Measurements from ENCODE around the gene DNAH1. TPM values are rescaled to one million over a fixed set of nuclear protein-coding genes. Genes with fewer than 3 reads are reported as not detected.
"Not testable (repeated sequence)": the region's sequence is repeated elsewhere in the genome, so short reads cannot be mapped to it uniquely, and the experiment has no call there.

DNAH1 gene
- total RNA-seq, 1 experiment from 2014 or later, result 0.48 TPM

DNA sequence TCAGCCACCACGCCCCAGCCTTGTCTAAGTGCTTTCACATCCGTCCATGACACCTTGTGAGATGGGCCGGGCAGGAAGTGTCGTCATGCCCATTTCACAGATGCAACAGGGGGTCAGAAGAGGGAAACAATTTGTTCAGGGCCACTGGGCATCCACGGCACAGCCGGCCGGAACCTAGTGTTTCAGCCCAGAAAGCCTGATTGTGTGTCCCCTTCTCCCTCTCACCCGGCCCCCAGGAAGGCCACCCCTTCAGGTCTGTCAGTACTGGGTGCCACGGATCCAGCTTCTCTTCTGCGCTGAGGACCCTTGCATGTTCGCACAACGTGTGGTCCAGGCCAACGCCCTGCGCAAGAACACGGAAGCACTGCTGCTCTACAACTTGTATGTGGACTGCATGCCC is 15.8 kb downstream of the DNAH1 start:
- DNase-seq (ENCODE audit: low read depth), result no peak

DNA sequence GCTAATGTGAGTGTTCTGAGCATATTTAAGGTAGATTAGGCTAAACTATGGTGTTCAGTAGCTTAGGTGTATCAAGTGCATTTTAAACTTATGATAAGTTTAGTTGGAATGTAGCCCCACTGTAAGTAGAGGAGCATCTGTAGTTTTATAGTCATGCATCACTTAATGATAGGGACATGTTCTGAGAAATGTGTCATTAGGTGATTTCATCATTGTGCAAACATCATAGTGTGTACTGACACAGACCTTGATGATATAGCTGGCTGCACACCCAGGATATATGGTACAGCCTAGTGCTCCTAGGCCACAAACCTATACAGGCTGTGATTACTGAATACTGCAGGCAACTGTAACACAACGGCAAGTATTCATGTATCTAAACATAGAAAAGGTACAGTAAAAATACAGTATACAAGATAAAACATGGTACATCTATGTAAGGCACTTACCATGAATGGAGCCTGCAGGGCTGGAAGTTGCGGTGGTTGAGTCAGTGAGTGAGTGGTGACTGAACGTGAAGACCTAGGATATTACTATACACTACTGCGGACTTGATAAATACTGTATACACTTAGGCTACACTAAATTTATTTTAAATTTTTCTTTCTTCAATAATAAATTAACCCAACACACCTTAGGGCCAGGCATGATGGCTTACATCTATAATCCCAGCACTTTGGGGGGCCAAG is 17.9 kb downstream of the DNAH1 start:
- DNase-seq (ENCODE audit: low read depth), result no peak

DNA sequence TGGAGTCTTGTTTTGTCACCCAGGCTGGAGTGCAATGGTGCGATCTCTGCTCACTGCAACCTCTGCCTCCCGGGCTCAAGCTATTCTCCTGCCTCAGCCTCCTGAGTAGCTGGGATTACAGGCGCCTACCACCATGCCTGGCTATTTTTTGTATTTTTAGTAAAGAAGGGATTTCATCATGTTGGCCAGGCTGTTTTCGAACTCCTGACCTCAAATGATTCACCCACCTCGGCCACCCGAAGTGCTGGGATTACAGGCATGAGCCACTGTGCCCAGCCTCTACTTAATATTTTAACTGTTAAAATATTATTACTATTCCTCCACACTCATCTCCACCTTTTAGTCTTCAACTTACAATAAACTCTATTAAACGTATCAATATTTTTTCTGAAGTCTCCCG is 22.0 kb downstream of the DNAH1 start:
- DNase-seq (ENCODE audit: low read depth), result not testable (repeated sequence)

DNA sequence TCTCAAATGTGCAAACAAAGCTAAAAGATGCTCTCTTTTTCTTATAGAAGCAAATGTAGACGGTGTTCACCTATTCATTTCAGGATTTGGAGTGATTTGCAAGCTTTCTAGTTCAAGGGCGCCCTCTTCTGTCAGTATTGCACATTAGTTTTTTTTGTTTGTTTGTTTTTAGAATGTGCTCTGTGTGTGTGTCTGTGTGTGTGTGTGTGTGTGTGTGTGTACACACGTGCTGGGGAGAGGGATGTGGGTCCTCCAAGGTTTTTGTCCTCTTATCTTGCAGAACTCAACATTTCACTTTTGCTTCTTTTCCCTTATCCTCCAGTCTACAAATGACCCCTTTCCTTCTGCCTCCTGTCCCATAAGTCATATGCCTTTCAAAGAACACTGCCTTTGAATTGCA is 23.5 kb downstream of the DNAH1 start:
- DNase-seq (ENCODE audit: low read depth), result peak; percentile 74

DNA sequence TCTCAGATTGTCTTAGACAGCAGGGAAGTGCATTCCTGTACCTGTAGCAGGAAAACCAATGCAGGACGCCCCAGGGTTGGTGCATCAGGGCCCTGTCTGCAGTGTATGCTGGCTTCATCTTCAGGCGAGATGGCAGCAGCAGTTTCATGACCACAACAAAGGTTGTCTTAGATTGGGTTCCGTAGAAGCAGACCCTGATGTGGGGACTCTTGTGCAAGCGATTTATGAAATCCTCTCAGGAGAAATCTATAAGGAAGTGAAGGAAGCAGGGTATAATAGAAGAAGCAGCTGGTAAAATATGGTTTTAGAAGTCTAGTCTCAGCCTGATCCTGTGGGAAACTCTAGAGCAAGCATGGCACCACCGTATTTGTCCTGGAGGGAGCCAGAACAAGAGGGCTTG is 25.0 kb downstream of the DNAH1 start:
- no peak for DNase-seq (ENCODE audit: low read depth)

DNA sequence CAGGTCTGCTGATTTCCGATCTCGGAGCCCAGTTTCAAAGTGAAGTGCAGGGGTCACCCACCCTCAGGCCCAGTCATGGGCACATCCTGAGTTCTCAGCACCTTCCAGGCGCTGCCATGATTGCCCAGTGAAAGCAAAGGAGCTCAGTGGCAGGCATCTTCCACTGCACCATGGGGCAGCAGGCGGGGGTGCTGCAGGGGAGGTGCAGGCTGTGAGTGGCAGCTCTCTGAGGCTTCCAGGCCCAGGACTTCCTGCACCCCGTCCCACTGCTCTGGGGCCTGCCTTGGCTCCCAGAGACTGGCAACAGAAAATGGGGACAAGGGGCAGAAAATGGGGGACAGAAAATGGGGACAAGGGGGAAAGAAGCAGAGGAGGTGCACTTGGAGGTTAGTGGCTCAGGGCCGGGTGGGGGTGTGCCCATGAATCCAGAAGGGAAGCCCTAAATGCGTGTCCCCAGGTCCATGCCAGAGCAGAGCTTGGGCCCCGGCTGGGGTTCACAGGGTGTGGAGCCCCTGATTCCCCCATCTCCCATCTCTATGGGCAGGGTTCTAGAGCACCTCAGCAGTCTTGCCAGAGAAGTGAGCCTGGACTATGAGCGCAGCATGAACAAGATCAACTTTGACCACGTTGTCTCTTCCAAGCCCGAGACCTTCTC is 28.0 kb downstream of the DNAH1 start:
- DNase-seq (ENCODE audit: low read depth), result no peak

DNA sequence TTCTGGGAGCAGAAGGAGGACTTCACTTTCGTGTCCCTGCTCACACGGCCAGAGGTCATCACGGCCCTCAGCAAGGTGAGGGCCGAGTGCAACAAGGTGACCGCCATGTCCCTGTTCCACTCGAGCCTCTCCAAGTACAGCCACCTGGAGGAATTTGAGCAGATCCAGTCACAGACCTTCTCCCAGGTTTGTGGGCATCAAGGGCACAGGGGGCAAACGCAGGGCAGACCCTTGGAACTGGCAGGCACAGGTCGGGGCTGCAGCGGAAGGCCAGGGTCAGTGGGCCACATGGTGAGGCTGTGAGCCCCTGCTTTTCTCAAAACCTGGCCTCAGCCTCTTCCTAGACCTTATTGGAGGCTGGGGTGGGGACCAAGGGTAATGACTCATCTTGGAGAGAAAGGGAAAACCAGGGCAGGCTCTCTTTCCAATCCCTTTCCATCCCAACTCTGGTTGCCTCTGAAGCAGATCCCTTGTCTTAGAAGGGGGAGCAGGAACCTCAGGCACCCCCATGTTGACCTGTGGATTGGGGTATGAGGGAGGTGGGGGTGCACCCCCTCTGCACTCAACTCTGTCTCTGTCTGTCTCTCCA is 29.5 kb downstream of the DNAH1 start:
- DNase-seq (ENCODE audit: low read depth), result no peak

DNA sequence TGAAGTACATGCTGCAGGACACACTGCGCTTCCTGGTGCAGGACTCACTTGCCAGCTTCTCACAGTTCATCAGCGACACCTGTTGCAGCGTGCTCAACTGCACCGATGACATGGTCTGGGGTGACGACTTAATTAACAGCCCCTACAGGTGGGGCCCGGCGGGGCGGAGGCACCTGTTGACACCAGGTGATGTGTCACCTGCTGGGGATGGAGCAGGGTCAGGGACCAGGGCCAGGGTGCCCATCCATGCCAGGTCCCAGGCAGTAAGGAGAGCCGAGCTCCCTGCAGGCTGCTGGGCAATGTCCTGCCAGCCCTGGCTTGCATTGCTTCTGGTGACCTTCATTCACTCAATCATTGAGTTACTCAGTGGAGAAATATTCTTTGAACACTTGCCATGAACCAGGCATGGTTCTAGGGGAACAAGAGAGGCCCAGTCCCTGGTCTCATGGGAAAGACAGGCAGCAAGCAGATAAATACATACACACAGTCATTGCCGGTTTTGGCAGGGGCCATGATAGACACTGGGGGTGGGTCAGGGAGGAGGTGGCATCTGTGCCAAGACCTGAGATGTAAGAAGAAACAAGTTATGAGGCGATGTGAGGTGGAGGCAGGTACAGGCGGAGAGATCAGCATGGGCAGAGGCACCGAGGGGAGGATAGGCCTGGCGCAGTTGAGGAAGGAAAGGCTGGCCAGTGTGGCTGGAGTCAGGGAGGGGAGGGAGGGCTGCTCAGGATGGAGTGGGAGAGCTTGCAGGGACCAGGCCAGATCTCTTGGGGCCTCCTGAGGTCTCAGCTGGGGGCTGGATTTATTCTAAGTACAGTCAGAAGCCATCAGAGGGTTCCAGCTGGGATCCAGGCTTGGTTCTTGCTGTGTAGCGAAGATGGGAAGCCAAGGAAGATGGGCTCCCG is 30.8 kb downstream of the DNAH1 start:
- peak; percentile 24 for DNase-seq (ENCODE audit: low read depth)

DNA sequence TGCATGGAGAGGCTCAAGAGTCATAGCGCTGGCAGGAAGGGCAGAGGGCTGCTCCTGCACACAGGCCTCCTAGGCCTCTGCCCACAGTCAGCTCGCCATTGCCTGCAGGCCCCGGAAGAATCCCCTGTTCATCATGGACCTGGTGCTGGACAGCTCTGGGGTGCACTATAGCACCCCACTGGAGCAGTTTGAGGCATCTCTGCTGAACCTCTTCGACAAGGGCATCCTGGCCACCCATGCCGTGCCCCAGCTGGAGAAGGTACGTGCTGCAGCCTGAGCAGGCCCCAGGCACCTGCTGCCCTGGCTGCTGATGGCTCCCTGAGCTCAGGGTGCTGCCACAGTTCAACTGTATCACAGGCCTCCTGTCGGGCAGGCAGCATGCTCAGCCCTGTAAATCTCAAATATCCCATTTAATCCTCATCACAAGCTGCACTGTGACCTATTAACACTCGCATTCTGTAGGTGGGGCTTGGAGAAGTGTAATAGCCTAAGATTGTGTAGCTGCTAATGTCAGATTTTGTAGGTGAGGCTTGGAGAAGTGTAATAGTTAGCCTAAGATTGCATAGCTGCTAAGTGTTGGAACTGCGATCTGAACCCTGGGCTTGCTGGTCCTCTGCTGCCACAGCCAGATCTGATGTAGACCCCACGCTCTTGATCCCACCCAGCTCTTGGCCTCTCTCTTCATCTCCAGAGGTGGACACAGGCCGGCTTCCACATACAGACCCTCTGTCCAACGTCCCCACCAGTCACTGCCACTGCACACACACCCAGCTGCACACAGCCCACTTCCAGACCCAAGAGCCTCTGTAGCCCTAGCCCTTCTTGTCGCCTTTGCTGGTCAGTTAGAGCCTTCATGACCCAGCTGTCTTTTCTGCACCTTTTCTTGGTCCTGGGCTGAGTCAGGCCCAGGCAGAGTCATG is 31.9 kb downstream of the DNAH1 start:
- no peak for DNase-seq (ENCODE audit: low read depth)

DNA sequence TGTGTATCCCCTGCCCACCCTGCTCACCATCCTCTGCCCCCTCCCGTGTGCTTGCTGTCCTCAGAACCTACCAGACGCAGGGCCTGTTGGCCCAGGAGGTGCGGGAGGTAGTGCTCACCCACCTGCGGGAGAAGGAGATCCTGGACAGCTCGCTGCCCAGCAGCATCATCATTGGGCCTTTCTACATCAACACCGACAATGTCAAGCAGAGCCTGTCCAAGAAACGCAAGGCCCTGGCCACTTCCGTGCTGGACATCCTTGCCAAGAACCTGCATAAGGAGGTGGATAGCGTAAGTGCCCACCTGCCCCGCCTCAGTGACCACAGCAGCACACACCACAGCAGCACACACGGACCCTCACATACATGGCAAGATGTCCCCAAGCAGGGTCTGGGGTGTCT is 33.0 kb downstream of the DNAH1 start:
- no peak for DNase-seq (ENCODE audit: low read depth)

DNA sequence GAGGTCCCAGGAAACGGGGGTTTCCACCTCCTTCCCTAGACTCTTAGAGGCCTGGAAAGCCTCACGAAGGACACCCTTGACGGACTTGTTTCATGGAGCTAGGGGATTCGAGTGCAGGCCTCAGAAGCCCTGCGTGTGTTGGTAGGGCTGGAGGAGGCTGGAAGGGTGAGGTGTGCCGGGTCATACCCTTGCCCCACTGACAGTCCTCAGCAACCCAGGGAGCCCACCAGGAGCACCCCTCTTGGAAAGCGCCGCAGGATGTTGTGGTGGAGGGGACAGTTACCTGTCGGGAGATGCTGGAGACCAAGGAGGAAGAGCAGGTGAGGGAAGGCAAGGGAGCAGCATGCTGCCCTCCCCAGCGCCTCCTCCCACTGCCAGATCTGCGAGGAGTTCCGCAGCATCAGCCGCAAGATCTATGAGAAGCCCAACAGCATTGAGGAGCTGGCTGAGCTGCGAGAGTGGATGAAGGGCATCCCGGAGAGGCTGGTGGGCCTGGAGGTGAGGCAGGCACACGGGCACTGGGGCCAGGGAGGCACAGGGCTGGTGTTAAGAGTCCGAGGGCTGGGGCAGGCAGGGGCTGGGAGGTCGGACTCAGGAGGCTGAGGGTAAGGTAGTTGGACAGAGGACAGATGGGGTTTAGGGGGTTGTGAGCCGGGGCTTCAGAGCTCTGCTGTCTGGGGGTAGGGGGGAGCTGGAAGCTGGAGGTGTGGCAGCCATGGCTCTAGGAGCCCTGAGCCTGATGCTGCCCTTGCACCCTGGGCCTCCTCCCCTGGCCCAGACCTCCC is 33.7 kb downstream of the DNAH1 start:
- DNase-seq (ENCODE audit: low read depth), result no peak

DNA sequence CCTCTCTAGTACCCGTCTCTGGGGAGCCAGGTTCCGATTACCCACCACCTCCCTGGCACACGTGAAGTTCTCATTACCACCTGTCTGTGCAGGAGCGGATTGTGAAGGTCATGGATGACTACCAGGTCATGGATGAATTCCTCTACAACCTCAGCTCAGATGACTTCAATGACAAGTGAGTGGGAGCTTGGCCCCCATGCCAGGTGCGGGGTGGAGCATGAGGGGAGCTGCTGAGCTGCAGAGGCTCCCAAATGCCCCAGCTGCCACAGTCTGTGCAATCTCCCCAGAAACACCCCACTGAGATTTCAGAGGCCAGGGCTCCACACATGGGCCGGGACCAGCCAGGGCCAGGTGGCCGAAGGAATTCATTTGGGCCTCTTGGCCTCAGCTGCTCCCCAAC is 34.3 kb downstream of the DNAH1 start:
- no peak for DNase-seq (ENCODE audit: low read depth)

DNA sequence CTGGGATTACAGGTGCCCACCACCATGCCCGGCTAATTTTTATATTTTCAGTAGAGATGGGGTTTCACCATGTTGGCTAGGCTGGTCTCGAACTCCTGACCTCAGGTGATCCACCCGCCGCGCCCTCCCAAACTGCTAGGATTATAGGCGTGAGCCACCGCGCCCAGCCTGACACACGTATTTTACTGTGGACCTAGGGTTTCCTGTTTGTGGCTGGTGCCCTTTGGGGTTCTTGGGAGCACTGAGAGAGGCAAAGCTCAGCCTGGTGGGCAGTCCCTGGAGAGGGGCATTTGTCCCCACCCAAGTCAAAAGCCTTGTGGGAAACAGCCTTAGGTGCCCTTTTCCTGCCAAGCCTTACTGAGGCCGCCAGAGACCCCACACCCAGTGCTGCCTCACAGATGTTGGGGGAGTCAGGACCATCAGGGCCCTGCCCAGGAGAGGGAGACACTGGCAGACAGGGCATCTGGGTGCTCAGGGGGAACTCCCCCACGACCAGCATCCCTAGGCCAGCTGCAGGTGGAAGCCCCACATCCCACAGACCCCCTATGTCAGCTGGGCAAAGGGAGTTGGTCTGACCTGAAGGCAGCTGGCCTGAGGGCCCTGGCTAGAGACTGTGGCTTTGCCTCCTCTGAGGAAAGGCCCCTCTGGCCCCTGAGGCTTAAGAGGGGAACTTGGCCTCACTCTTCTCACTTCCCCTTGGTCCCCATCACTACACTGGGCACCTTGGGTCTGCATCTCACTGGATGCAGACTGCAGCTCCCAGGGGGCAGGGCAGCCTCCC is 35.1 kb downstream of the DNAH1 start:
- no peak for DNase-seq (ENCODE audit: low read depth)

DNA sequence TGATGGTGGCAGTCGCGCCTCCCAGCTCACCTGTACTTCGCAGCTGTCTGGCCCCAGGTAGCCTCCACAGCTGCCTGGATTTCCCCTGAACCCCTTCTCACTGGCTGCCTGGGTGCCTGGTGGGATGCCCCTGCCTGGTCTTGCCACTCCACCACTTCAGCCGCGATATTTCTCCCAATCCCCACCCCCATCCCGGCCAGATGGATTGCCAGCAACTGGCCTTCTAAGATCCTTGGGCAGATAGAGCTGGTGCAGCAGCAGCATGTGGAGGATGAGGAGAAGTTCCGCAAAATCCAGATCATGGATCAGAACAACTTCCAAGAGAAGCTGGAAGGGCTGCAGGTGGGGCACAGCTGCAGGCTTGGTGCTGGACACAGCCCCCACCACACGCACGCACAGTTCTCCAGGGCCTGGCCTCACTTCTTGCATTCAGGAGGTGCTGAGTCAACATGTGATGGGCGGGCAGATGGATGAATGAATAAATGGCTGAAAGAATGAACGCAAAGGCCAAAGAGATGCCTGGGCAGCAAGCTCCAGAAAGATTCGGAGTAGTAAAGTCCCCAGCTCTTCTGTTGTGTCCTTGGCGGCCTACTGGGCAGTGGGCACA is 35.7 kb downstream of the DNAH1 start:
- no peak for DNase-seq (ENCODE audit: low read depth)

DNA sequence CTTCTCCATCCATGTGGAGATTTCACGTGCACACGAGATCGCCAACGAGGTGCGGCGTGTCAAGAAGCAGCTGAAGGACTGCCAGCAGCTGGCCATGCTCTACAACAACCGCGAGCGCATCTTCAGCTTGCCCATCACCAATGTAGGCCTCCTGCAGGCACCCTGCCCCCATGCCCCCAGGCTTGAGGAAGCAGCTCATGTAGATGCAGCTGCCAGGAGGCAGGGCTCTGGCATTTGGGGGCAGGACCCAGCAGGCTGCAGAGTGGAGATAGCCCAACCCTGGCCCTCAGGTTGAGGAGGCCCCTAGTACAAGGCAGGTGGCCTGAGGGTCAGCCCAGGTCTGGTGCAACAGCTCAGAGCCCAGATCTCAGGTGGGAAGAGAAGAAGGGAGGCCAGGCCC is 36.4 kb downstream of the DNAH1 start:
- no peak for DNase-seq (ENCODE audit: low read depth)

DNA sequence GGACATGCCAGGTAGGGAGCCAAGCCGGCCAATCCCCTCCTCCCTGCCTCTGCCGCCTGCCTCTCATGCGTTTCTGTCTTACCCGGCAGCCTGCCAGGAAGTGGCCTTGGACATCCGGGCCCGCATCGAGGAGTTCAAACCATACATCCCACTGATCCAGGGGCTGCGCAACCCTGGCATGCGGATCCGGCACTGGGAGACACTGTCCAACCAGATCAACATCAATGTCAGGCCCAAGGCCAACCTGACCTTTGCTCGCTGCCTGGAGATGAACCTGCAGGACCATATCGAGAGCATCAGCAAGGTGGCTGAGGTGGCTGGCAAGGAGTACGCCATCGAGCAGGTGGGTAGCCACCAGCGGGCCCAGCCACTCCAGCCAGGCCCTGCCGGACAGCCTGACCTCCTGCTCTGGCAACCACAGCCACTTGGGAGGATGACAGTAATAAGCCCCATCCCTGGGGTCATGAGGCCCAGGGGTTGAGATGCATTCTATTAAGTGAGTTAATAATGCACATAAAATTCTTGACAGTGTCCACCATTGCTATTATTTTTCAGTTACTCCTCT is 37.3 kb downstream of the DNAH1 start:
- DNase-seq (ENCODE audit: low read depth), result no peak

DNA sequence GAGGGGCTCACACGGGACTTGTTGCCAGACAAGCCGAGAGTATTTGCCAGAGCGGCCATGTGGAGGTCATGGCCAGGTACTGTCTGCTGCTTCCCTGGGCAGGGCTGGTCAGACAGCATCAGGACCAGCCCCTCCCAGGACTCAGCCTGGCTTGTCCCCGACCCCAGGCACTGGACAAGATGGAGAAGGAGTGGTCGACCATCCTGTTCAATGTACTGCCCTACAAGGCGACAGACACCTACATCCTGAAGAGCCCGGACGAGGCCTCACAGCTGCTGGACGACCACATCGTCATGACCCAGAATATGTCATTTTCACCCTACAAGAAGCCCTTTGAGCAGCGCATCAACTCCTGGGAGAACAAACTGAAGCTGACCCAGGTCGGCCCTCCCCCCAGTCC is 38.6 kb downstream of the DNAH1 start:
- no peak for DNase-seq (ENCODE audit: low read depth)

DNA sequence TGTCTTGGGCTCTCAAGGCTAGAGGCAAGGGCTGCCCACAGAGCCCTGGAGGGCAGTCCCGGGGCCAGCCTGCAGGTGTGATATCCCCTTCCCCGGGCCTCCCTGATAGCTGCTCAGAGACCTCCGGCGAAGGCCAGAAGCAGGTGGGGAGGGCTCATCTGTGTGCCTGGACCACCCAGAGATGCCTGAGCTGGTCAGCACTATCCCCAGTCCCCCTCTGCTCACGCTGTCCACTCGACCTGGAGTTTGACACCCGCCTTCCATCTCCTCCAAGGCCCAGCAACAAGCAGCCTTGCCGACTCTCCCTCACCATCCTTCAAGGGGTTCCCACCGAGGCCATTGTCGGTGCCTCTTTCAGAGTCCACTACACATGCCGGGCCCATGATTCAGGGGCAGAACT is 39.4 kb downstream of the DNAH1 start:
- DNase-seq (ENCODE audit: low read depth), result no peak

DNA sequence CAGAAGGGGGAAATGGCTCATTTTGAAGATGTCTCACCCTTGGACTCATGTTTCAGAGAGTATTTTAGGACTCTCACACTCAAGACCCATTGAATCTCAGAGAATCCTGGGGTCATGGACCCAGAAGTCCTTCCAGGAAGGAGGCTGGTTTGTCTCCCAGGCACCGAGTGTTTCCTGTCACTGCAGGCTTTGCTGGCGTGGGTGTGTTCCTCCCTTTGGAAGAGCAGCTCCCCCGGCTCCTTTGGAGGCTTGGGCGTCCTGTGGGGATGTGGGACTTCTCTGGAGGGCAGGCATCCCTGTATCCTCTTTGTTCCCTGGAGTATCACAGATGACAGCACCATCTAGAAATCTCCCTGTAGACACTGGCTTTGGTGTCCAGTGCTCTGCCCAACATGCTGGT is 40.0 kb downstream of the DNAH1 start:
- DNase-seq (ENCODE audit: low read depth), result no peak
